Panc1 (cell line): ENCODE measurements around the gene SCAF8. TPM values are rescaled to one million over a fixed set of nuclear protein-coding genes. Genes with fewer than 3 reads are reported as not detected.

Experiments
- ATAC-seq: fragments of 200-7000 bp; cut with Tn5 transposase; 2 replicates; pipeline ENCODE4 v1.9.1; 2020; ENCODE audit warnings: mild to moderate bottlenecking, moderate library complexity
- BruUV-seq: library from RNA; stranded (reverse); fragments of 400-500 nt; replicated peaks from 2 replicates; lab custom pipeline; 2021; lab: Mats Ljungman, UMichigan
- CTCF ChIA-PET: fragments of 300-600 bp; sonication (Branson Sonifier 250); formaldehyde crosslinking; loops from one replicate; lab custom pipeline; 2022; ENCODE audit warnings: antibody characterized with exemption; lab: Charles Lee
- POLR2A ChIA-PET: fragments of 300-600 bp; sonication (Branson Sonifier 250); formaldehyde crosslinking; loops from one replicate; lab custom pipeline; 2022; ENCODE audit warnings: antibody characterized with exemption; lab: Charles Lee
- DNase-seq: peaks from one replicate; pipeline ENCODE4 v3.0.0-alpha.2; 2010; ENCODE audit warnings: low read depth, low spot score
- H3K27ac ChIP-seq: 2 replicates; pipeline ENCODE4 v1.5.1; 2011; ENCODE audit warnings: mild to moderate bottlenecking, low read length, inconsistent platforms
- H3K27me3 ChIP-seq: fragments of 200-500 bp; sonication (Bioruptor generic); 2 replicates; pipeline ENCODE4 v1.6.0; 2014; ENCODE audit warnings: low read length, inconsistent platforms; ENCODE audit not compliant: control insufficient read depth, insufficient read depth
- H3K36me3 ChIP-seq: fragments of 200-500 bp; sonication (Bioruptor generic); 2 replicates; pipeline ENCODE4 v1.5.1; 2014; ENCODE audit warnings: inconsistent platforms, mild to moderate bottlenecking, low read length, moderate library complexity; ENCODE audit not compliant: control insufficient read depth, insufficient read depth
- H3K4me1 ChIP-seq: 2 replicates; pipeline ENCODE4 v1.5.1; 2011; ENCODE audit warnings: inconsistent platforms, mild to moderate bottlenecking, low read length, moderate library complexity; ENCODE audit not compliant: control insufficient read depth, insufficient read depth
- H3K4me3 ChIP-seq, 2 experiments: 2 replicates each; pipeline ENCODE4 v1.5.1; 2011 to 2012; ENCODE audit warnings: low read depth in 2 of 2, low read length in 2 of 2, mild to moderate bottlenecking in 2 of 2, inconsistent platforms in 1 of 2, moderate library complexity in 1 of 2
- H3K9me3 ChIP-seq: fragments of 200-500 bp; sonication (Bioruptor generic); 2 replicates; pipeline ENCODE4 v1.5.1; 2014; ENCODE audit warnings: low read depth, mild to moderate bottlenecking, inconsistent platforms, low read length, moderate library complexity; ENCODE audit not compliant: control insufficient read depth, insufficient read depth
- CTCF ChIP-seq: fragments of 450-650 bp; IDR thresholded peaks from 2 replicates; pipeline ENCODE4 v1.5.1; 2017; ENCODE audit warnings: mild to moderate bottlenecking
- POLR2AphosphoS5 ChIP-seq: IDR thresholded peaks from 2 replicates; pipeline ENCODE4 v1.6.1; 2012; ENCODE audit warnings: mild to moderate bottlenecking, low read depth, low read length, moderate library complexity
- REST ChIP-seq, 2 experiments: IDR thresholded peaks; 2 replicates each; pipeline ENCODE4 v1.6.1; 2011 to 2012; ENCODE audit warnings: low read depth in 2 of 2, control low read depth in 1 of 2, low read length in 1 of 2, mild to moderate bottlenecking in 1 of 2, moderate library complexity in 1 of 2; ENCODE audit not compliant: insufficient read depth in 1 of 2
- SIN3A ChIP-seq: IDR thresholded peaks from 2 replicates; pipeline ENCODE4 v1.6.1; 2012; ENCODE audit warnings: low read depth, mild to moderate bottlenecking, low read length, moderate library complexity, borderline replicate concordance; ENCODE audit not compliant: insufficient read depth
- TCF7L2 ChIP-seq: IDR thresholded peaks from 2 replicates; pipeline ENCODE4 v1.6.1; 2011; ENCODE audit warnings: mild to moderate bottlenecking, low read depth, low read length, inconsistent platforms
- in situ Hi-C: cut with HindIII; loops from 2 replicates; pipeline ENCODE4 v1.10.0; 2016; ENCODE audit warnings: low sequenced_read_pairs, low pct_unique_long_range_greater_than_20kb
- intact Hi-C: fragments of 100-400 bp; cut with micrococcal nuclease; formaldehyde crosslinking; loops from one replicate; pipeline ENCODE4 v1.10.0; 2022; ENCODE audit not compliant: unreplicated experiment
- microRNA-seq: library from miRNA; unstranded; fragments of <30 nt; microRNA quantifications from one replicate; pipeline ENCODE4 v1.1.0, GENCODE V29; 2020; ENCODE audit not compliant: unreplicated experiment
- total RNA-seq: library from RNA; stranded (reverse); gene quantifications from one replicate; pipeline ENCODE4 v1.2.1, GENCODE V29; 2021; ENCODE audit not compliant: unreplicated experiment

The SCAF8 gene
- total RNA-seq, 1 experiment from 2014 or later, result 38.9 TPM

DNA sequence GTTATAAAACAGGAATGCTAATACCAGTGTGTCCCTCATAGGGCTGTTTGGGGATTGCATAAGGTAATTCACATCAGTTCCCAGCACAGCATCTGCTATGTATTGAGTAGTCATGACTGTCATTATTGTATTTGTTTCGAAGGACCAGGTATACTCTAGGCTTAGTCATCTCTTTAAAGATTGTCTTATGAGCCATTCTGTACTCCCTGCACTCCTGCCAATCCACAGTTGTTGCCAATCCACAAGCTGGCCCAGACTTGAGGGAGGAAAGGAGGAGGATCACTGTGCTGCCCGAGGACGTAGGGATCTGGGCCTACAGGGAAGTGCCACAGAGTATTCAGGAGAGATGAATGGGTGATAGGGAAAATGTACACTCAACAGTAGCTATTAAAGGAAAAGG lies 148.9 kb downstream of the SCAF8 start:
- in situ Hi-C loops, result no loop called here
- no TSS peak for BruUV-seq
- no peak for DNase-seq
- POLR2A ChIA-PET, result no interaction called here
- Histone ChIP-seq H3K4me1 (no peaks in the 10 kb centered on the region), H3K27ac (no peak overlapping the region), H3K4me3 (no peak overlapping the region), H3K27me3 (no peaks in the 10 kb centered on the region), H3K9me3 (no peaks in the 10 kb centered on the region), H3K36me3 (no peaks in the 10 kb centered on the region)
- ATAC-seq, result peak; percentile 42; the same call in 1 of the 2 replicates
- TF ChIP-seq TCF7L2, result no peak
- no peak for TF ChIP-seq REST (IDR thresholded peaks at IDR 0.05; ENCODE audit: insufficient read depth in 1 of 2, low read depth in 2 of 2, low read length in 1 of 2)
- TF ChIP-seq SIN3A, result no peak
- no peak for TF ChIP-seq POLR2AphosphoS5
- no peak for TF ChIP-seq CTCF
- CTCF ChIA-PET, result no interaction called here
- intact Hi-C loops, result no loop called here

Small RNA genes within 50 kb of the gene (microRNA-seq; reads per million reads assigned to microRNA genes)
- gene MIR1273C, result not detected

Other genes with a start within 250 kb of the SCAF8 start
- gene CNKSR3, start 222.7 kb upstream of the SCAF8 start, total RNA-seq, result 18.2 TPM